Activated B cell treated with CpG ODN at 0.5 μM for 24 hours (primary cell): ENCODE measurements around the gene THRSP. TPM values are rescaled to one million over a fixed set of nuclear protein-coding genes. Genes with fewer than 3 reads are reported as not detected.
"Not testable (repeated sequence)": the region's sequence is repeated elsewhere in the genome, so short reads cannot be mapped to it uniquely, and the experiment has no call there.

Source experiments
- ATAC-seq: fragments of 200-7000 bp; cut with Tn5 transposase; one replicate; pipeline ENCODE4 v1.10.0; 2021; ENCODE audit warnings: low read depth, mild to moderate bottlenecking, moderate library complexity
- CTCF ChIA-PET: fragments of 350-600 bp; sonication (Branson Sonifier 250); formaldehyde crosslinking; loops from one replicate; lab custom pipeline; 2021; ENCODE audit warnings: antibody characterized with exemption; lab: Charles Lee
- POLR2A ChIA-PET: fragments of 350-600 bp; sonication (Branson Sonifier 250); formaldehyde crosslinking; loops from one replicate; lab custom pipeline; 2021; ENCODE audit warnings: antibody characterized with exemption; lab: Charles Lee
- DNase-seq: peaks from one replicate; pipeline ENCODE4 v3.0.0; 2022
- H3K27ac Mint-ChIP-seq: one replicate; pipeline ENCODE4 v1.8.0; 2020; ENCODE audit warnings: mixed read lengths
- H3K27me3 Mint-ChIP-seq: one replicate; pipeline ENCODE4 v1.8.0; 2021; ENCODE audit warnings: mixed read lengths
- H3K36me3 Mint-ChIP-seq: one replicate; pipeline ENCODE4 v1.8.0; 2021; ENCODE audit warnings: low read depth, mixed read lengths
- H3K4me1 Mint-ChIP-seq: one replicate; pipeline ENCODE4 v1.8.0; 2021; ENCODE audit warnings: mixed read lengths
- H3K4me3 Mint-ChIP-seq: one replicate; pipeline ENCODE4 v1.8.0; 2020; ENCODE audit warnings: mild to moderate bottlenecking, mixed read lengths
- H3K9me3 Mint-ChIP-seq: one replicate; pipeline ENCODE4 v1.8.0; 2020; ENCODE audit warnings: mixed read lengths
- intact Hi-C: fragments of 100-400 bp; cut with micrococcal nuclease; formaldehyde crosslinking; loops from one replicate; pipeline ENCODE4 v1.15.1; 2024
- total RNA-seq: library from RNA; stranded (reverse); gene quantifications from 2 replicates; pipeline ENCODE4 v1.2.3, GENCODE V29; 2022
- TF ChIP-seq, protein P1 (sequence below): fragments of 200-600 bp; IDR thresholded peaks from one replicate; pipeline ENCODE4 v1.8.0; 2022; ENCODE audit warnings: antibody characterized with exemption, mild to moderate bottlenecking

Gene THRSP, protein sequence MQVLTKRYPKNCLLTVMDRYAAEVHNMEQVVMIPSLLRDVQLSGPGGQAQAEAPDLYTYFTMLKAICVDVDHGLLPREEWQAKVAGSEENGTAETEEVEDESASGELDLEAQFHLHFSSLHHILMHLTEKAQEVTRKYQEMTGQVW
- total RNA-seq, result not detected in 2 replicates

DNA sequence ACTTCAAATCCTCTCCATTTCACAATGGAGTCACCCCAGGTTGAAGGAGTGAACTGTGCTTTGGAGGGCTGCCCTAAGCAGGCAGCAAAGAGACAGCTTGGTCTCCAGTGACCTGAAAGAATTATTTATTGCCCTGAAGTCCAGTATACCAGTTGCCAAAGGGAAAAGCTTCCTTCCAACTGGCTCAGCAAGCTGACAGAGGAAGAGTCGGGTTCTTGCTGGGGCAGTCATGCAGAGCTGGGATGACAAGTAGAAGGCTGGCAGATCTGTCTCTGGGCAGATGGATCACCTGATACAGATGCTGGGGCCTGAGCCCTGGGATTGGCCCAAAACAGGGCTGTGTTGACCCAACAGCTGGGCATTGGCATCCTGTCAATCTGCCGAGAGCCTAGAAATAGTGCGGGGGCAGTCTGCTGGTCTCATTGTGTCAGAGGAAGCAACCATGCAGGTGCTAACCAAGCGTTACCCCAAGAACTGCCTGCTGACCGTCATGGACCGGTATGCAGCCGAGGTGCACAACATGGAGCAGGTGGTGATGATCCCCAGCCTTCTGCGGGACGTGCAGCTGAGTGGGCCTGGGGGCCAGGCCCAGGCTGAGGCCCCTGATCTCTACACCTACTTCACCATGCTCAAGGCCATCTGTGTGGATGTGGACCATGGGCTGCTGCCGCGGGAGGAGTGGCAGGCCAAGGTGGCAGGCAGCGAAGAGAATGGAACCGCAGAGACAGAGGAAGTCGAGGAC, at the start of gene THRSP:
Gene THRSP, plus strand, starts transcription at position 422 of the 742 bp plus-strand sequence. Its CDS starts 21 bp downstream, at position 443.
- H3K4me3 Mint-ChIP-seq, result no peak within 1 kb of the TSS
- peaks cover 15% of the 10 kb centered on the region for H3K36me3 Mint-ChIP-seq
- CTCF ChIA-PET, result no interaction called here
- POLR2A ChIA-PET, result interaction anchor here (0.6 kb wide), 1 partner anchor 74 kb away, joined by 3 read pairs; no protein-coding TSS in a partner anchor
- no peak for DNase-seq
- intact Hi-C loops, result no loop called here
- no peaks in the 10 kb centered on the region for H3K27me3 Mint-ChIP-seq
- H3K4me1 Mint-ChIP-seq, result no peaks in the 10 kb centered on the region
- TF ChIP-seq, protein P1, sequence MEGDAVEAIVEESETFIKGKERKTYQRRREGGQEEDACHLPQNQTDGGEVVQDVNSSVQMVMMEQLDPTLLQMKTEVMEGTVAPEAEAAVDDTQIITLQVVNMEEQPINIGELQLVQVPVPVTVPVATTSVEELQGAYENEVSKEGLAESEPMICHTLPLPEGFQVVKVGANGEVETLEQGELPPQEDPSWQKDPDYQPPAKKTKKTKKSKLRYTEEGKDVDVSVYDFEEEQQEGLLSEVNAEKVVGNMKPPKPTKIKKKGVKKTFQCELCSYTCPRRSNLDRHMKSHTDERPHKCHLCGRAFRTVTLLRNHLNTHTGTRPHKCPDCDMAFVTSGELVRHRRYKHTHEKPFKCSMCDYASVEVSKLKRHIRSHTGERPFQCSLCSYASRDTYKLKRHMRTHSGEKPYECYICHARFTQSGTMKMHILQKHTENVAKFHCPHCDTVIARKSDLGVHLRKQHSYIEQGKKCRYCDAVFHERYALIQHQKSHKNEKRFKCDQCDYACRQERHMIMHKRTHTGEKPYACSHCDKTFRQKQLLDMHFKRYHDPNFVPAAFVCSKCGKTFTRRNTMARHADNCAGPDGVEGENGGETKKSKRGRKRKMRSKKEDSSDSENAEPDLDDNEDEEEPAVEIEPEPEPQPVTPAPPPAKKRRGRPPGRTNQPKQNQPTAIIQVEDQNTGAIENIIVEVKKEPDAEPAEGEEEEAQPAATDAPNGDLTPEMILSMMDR, result no peak
- no peak for ATAC-seq
- no peaks in the 10 kb centered on the region for H3K9me3 Mint-ChIP-seq
- no peak within 1 kb of the TSS for H3K27ac Mint-ChIP-seq

DNA sequence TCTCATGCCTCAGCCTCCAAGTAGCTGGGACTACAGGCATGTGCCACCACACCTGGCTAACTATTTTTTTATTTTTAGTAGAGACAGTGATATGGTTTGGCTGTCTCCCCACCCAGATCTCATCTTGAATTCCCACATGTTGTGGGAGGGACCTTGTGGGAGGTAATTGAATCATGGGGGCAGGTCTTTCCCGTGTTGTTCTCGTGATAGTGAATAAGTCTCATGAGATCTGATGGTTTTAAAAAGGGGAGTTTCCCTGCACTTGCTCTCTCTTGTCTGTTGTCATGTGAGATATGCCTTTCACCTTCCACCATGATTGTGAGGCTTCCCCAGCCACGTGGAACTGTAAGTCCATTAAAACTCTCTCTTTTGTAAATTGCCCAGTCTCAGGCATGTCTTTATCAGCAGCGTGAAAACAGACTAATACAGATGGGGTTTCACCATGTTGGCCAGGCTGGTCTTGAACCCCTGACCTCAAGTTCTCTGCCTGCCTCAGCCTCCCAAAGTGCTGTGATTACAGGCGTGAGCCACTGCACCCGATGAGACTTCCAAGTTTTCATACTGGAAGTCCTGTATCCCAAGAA, 48.6 kb upstream of the THRSP start:
- H3K36me3 Mint-ChIP-seq, H3K4me3 Mint-ChIP-seq, DNase-seq, ATAC-seq, H3K4me1 Mint-ChIP-seq, H3K9me3 Mint-ChIP-seq, intact Hi-C loops, H3K27ac Mint-ChIP-seq, H3K27me3 Mint-ChIP-seq, POLR2A ChIA-PET, CTCF ChIA-PET: not testable (repeated sequence)

DNA sequence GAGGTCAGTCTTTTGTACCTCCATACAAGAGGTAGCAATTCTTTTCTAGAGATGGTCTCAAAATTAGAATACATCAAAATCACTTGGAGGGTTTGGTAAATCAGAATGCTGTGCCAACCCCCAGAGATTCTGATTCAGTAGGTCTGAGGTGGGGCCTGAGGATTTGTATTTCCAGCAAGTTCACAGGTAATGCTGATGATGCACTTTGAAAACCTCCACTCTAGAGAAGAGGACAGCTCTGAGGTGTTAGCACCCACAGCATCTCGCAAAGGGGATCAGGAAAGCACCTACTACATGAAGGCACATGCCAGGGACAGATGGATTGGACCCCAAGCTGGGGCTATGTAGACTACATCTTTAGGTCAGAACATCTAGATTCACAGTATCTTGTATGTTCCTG, 47.8 kb upstream of the THRSP start:
- ATAC-seq, result no peak

DNA sequence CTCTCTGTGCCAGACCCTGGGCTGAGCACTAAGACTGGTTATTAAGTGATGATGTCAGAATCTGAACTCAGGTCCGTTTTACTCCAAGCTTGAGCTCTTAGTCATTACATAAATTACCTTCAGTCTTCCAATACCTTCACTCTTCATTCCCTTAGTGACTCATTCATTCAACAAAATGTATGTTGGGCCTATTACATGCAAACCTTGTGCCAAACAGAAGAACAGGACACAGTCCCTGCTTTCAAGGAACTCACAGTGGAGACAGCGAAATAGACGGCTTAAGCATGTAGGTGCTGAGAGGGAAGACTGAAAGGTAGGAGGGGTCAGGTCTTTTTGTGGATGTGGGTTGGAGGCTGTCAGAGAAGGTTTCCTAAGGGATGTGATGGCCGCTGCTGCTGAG, 43.9 kb upstream of the THRSP start:
- Mint-ChIP-seq H3K36me3 (no peaks in the 10 kb centered on the region), H3K4me1 (peaks cover 3% of the 10 kb centered on the region), H3K9me3 (no peaks in the 10 kb centered on the region), H3K27me3 (peaks cover 25% of the 10 kb centered on the region), H3K4me3 (no peak overlapping the region), H3K27ac (no peak overlapping the region)
- DNase-seq (no peak), ATAC-seq (no peak)
- ChIA-PET POLR2A (no interaction called here), CTCF (no interaction called here)
- TF ChIP-seq, protein P1, result no peak
- intact Hi-C loops, result no loop called here

More for the DNA sequence above, 47.8 kb upstream of the THRSP start:
- Mint-ChIP-seq H3K9me3 (no peaks in the 10 kb centered on the region), H3K4me3 (no peak overlapping the region), H3K27me3 (peaks cover 5% of the 10 kb centered on the region), H3K4me1 (no peaks in the 10 kb centered on the region), H3K36me3 (no peaks in the 10 kb centered on the region), H3K27ac (no peak overlapping the region)
- TF ChIP-seq, protein P1, result no peak
- POLR2A ChIA-PET, result no interaction called here
- intact Hi-C loops, result no loop called here
- DNase-seq, result no peak
- CTCF ChIA-PET, result no interaction called here

DNA sequence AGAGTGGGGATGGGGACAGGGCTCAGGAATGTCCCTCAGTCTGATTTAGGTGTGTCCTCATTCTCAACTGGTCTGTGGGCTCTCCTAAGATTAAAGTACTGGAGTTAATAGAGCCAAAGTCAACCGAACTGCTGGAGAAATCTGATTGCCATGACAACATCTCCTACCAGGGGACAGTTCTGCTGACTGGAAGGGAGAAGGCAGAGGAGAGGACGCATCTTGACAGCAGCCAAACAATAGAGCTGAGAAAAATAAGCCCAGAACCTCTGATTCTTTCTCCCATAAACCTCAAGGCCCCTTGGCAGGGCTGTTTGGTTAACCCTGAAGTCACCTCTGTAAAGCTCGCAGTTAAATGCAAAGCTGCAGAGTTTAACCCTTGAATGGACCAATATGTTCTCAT, 43.4 kb upstream of the THRSP start:
- no peak for DNase-seq
- POLR2A ChIA-PET, result no interaction called here
- no peak for ATAC-seq

More for the DNA sequence above, 43.4 kb upstream of the THRSP start:
- TF ChIP-seq, protein P1, result no peak
- Mint-ChIP-seq H3K36me3 (no peaks in the 10 kb centered on the region), H3K4me3 (no peak overlapping the region), H3K27me3 (peaks cover 23% of the 10 kb centered on the region), H3K9me3 (no peaks in the 10 kb centered on the region), H3K4me1 (peaks cover 3% of the 10 kb centered on the region), H3K27ac (no peak overlapping the region)
- CTCF ChIA-PET, result no interaction called here
- intact Hi-C loops, result no loop called here
